GM21390 (cell line): ENCODE measurements around the gene MRC2.

Source experiments
- ATAC-seq: cut with Tn5 transposase; IDR thresholded peaks from one replicate; pipeline ENCODE4 v1.9.1; 2021; ENCODE audit not compliant: unreplicated experiment

MRC2 gene

GRCh38 chr17:62658136-62658920 lies 30.9 kb downstream of the MRC2 start:
- no peak for ATAC-seq

- no peak for ATAC-seq
Observed at GRCh38 chr17:62660629-62661118, 33.2 kb downstream of the MRC2 start.

- no peak for ATAC-seq
Observed at GRCh38 chr17:62661337-62661736, 33.9 kb downstream of the MRC2 start.

- ATAC-seq = no peak
Observed at GRCh38 chr17:62662855-62663254, 35.4 kb downstream of the MRC2 start.

GRCh38 chr17:62663304-62663703 lies 35.8 kb downstream of the MRC2 start:
- no peak for ATAC-seq

GRCh38 chr17:62664336-62665120 lies 37.1 kb downstream of the MRC2 start:
- ATAC-seq = no peak

GRCh38 chr17:62665599-62665998 lies 38.1 kb downstream of the MRC2 start:
- no peak for ATAC-seq

GRCh38 chr17:62666061-62666800 lies 38.8 kb downstream of the MRC2 start:
- no peak for ATAC-seq

- ATAC-seq = no peak
Observed at GRCh38 chr17:62666801-62667591, 39.5 kb downstream of the MRC2 start.

GRCh38 chr17:62668091-62668804 lies 40.8 kb downstream of the MRC2 start:
- no peak for ATAC-seq

GRCh38 chr17:62670202-62670821 lies 42.8 kb downstream of the MRC2 start:
- no peak for ATAC-seq

GRCh38 chr17:62671553-62671952 lies 44.1 kb downstream of the MRC2 start:
- no peak for ATAC-seq

- ATAC-seq = no peak
Observed at GRCh38 chr17:62672957-62673356, 45.5 kb downstream of the MRC2 start.

- ATAC-seq = no peak
Observed at GRCh38 chr17:62673614-62674362, 46.3 kb downstream of the MRC2 start.

- no peak for ATAC-seq
Observed at GRCh38 chr17:62674363-62674739, 46.9 kb downstream of the MRC2 start.

- ATAC-seq = no peak
Observed at GRCh38 chr17:62674841-62675240, 47.4 kb downstream of the MRC2 start.

GRCh38 chr17:62675260-62675659 lies 47.8 kb downstream of the MRC2 start:
- ATAC-seq = no peak

GRCh38 chr17:62675701-62676100 lies 48.2 kb downstream of the MRC2 start:
- no peak for ATAC-seq
